IMR-90 (cell line): ENCODE measurements around the gene UBR4. TPM values are rescaled to one million over a fixed set of nuclear protein-coding genes. Genes with fewer than 3 reads are reported as not detected.

ENCODE experiments used
- ATAC-seq: fragments of 200-7000 bp; cut with Tn5 transposase; 2 replicates; pipeline ENCODE4 v1.9.1; 2020; ENCODE audit warnings: low read depth, mild to moderate bottlenecking, moderate library complexity
- BruUV-seq: library from RNA; stranded (reverse); fragments of 400-500 nt; replicated peaks from 2 replicates; lab custom pipeline; 2021; lab: Mats Ljungman, UMichigan
- CTCF ChIA-PET: fragments of 300-600 bp; formaldehyde crosslinking; extraction: SDS; loops from one replicate; lab custom pipeline; 2021; ENCODE audit warnings: antibody characterized with exemption; lab: Yijun Ruan, JAX
- POLR2A ChIA-PET: fragments of 300-600 bp; sonication (Branson Sonifier 250); formaldehyde crosslinking; loops from one replicate; lab custom pipeline; 2022; ENCODE audit warnings: antibody characterized with exemption; ENCODE audit not compliant: unreplicated experiment; lab: Charles Lee
- DNase-seq: peaks from one replicate; pipeline ENCODE4 v3.0.0; 2013
- H2AFZ ChIP-seq: replicated peaks from 2 replicates; pipeline ENCODE3; 2013; ENCODE audit warnings: low read length, mild to moderate bottlenecking; ENCODE audit not compliant: poor library complexity
- H2AK5ac ChIP-seq: 2 replicates; pipeline ENCODE4 v1.6.1; 2013; ENCODE audit warnings: low read depth, low read length, inconsistent platforms
- H2AK9ac ChIP-seq: replicated peaks from 2 replicates; pipeline ENCODE3; 2013; ENCODE audit warnings: mild to moderate bottlenecking, low read depth, low read length, moderate library complexity; ENCODE audit not compliant: poor library complexity
- H2BK120ac ChIP-seq: 2 replicates; pipeline ENCODE4 v1.6.1; 2013; ENCODE audit warnings: low read depth, low read length, inconsistent platforms
- H2BK15ac ChIP-seq: 3 replicates; pipeline ENCODE4 v1.6.1; 2013; ENCODE audit warnings: low read depth, low read length, inconsistent platforms
- H2BK20ac ChIP-seq: 2 replicates; pipeline ENCODE4 v1.6.1; 2013; ENCODE audit warnings: low read depth, mild to moderate bottlenecking, inconsistent platforms, low read length, moderate library complexity
- H2BK5ac ChIP-seq: 2 replicates; pipeline ENCODE4 v1.6.1; 2013; ENCODE audit warnings: mild to moderate bottlenecking, low read depth, low read length, inconsistent platforms; ENCODE audit not compliant: poor library complexity, severe bottlenecking
- H3K14ac ChIP-seq: replicated peaks from 2 replicates; pipeline ENCODE4 v1.6.1; 2013; ENCODE audit warnings: low read depth, low read length, inconsistent platforms
- H3K18ac ChIP-seq: 2 replicates; pipeline ENCODE4 v1.6.1; 2013; ENCODE audit warnings: low read depth, low read length, control low read depth
- H3K23ac ChIP-seq: 2 replicates; pipeline ENCODE4 v1.6.1; 2013; ENCODE audit warnings: low read depth, low read length, inconsistent platforms
- H3K27ac ChIP-seq: 2 replicates; pipeline ENCODE4 v1.5.1; 2013; ENCODE audit warnings: mild to moderate bottlenecking, control low read depth, low read length; ENCODE audit not compliant: insufficient read depth
- H3K27me3 ChIP-seq: 2 replicates; pipeline ENCODE4 v1.6.1; 2013; ENCODE audit warnings: low read length; ENCODE audit not compliant: control insufficient read depth, insufficient read depth
- H3K36me3 ChIP-seq: 2 replicates; pipeline ENCODE4 v1.6.1; 2013; ENCODE audit warnings: low read length, mixed read lengths; ENCODE audit not compliant: control insufficient read depth, insufficient read depth
- H3K4ac ChIP-seq: 2 replicates; pipeline ENCODE4 v1.6.1; 2013; ENCODE audit warnings: low read depth, low read length, inconsistent platforms
- H3K4me1 ChIP-seq: 2 replicates; pipeline ENCODE4 v1.6.1; 2013; ENCODE audit warnings: low read length, mixed read lengths; ENCODE audit not compliant: control insufficient read depth, insufficient read depth
- H3K4me2 ChIP-seq: 2 replicates; pipeline ENCODE4 v1.6.1; 2013; ENCODE audit warnings: low read depth, mild to moderate bottlenecking, control low read depth, low read length, moderate library complexity
- H3K4me3 ChIP-seq: 2 replicates; pipeline ENCODE4 v1.5.1; 2013; ENCODE audit warnings: low read depth, mild to moderate bottlenecking, control low read depth, low read length, moderate library complexity; ENCODE audit not compliant: insufficient read depth
- H3K56ac ChIP-seq: 2 replicates; pipeline ENCODE4 v1.6.1; 2013; ENCODE audit warnings: low read length, inconsistent platforms; ENCODE audit not compliant: insufficient read depth; ENCODE audit errors: extremely low read depth
- H3K79me1 ChIP-seq, 2 experiments: 2 replicates each; pipeline ENCODE4 v1.6.1; 2013; ENCODE audit warnings: low read length in 2 of 2, inconsistent platforms in 1 of 2, low read depth in 1 of 2
- H3K9ac ChIP-seq: 2 replicates; pipeline ENCODE4 v1.6.1; 2013; ENCODE audit warnings: low read depth, low read length, control low read depth
- H3K9me1 ChIP-seq: 2 replicates; pipeline ENCODE4 v1.6.1; 2013; ENCODE audit warnings: low read length, inconsistent platforms; ENCODE audit not compliant: insufficient read depth
- H3K9me3 ChIP-seq: 2 replicates; pipeline ENCODE4 v1.6.1; 2013; ENCODE audit warnings: low read length; ENCODE audit not compliant: control insufficient read depth, insufficient read depth
- H4K20me1 ChIP-seq: 2 replicates; pipeline ENCODE4 v1.6.1; 2013; ENCODE audit warnings: low read length, inconsistent platforms; ENCODE audit not compliant: insufficient read depth
- H4K5ac ChIP-seq: 2 replicates; pipeline ENCODE4 v1.6.1; 2013; ENCODE audit warnings: mild to moderate bottlenecking, low read depth, low read length, control low read depth
- H4K8ac ChIP-seq, 2 experiments: 2 replicates each; pipeline ENCODE4 v1.6.1; 2013; ENCODE audit warnings: low read depth in 2 of 2, low read length in 2 of 2, control low read depth in 1 of 2, inconsistent platforms in 1 of 2
- H4K91ac ChIP-seq: 2 replicates; pipeline ENCODE4 v1.6.1; 2013; ENCODE audit warnings: low read depth, low read length, inconsistent platforms; ENCODE audit not compliant: insufficient read depth
- BHLHE40 ChIP-seq: fragments of 150-350 bp; IDR thresholded peaks from 2 replicates; pipeline ENCODE4 v1.6.1; 2016; ENCODE audit warnings: mild to moderate bottlenecking, low read depth, low read length
- CEBPB ChIP-seq: IDR thresholded peaks from 2 replicates; pipeline ENCODE4 v1.6.1; 2012; ENCODE audit warnings: low read depth, low read length, improper control_type of control experiment
- CHD1 ChIP-seq: IDR thresholded peaks from 2 replicates; pipeline ENCODE4 v1.6.1; 2012; ENCODE audit warnings: low read depth, low read length, improper control_type of control experiment
- CTCF ChIP-seq: conservative IDR thresholded peaks from 2 replicates; pipeline ENCODE4 v1.5.1; 2012; ENCODE audit warnings: mild to moderate bottlenecking, low read depth, low read length, improper control_type of control experiment
- FOS ChIP-seq: fragments of 150-350 bp; IDR thresholded peaks from 2 replicates; pipeline ENCODE4 v1.6.1; 2016; ENCODE audit warnings: low read depth, low read length
- MAFK ChIP-seq: IDR thresholded peaks from 2 replicates; pipeline ENCODE4 v1.6.1; 2012; ENCODE audit warnings: low read depth, low read length, improper control_type of control experiment
- MAZ ChIP-seq: IDR thresholded peaks from 2 replicates; pipeline ENCODE4 v1.6.1; 2012; ENCODE audit warnings: low read depth, mild to moderate bottlenecking, low read length, improper control_type of control experiment, moderate library complexity, borderline replicate concordance
- MXI1 ChIP-seq: IDR thresholded peaks from 2 replicates; pipeline ENCODE4 v1.6.1; 2012; ENCODE audit warnings: low read depth, mild to moderate bottlenecking, low read length, moderate library complexity, borderline replicate concordance
- NFE2L2 ChIP-seq: fragments of 150-350 bp; IDR thresholded peaks from 2 replicates; pipeline ENCODE4 v1.6.1; 2016; ENCODE audit warnings: low read depth, mild to moderate bottlenecking, low read length
- POLR2A ChIP-seq: IDR thresholded peaks from 2 replicates; pipeline ENCODE4 v1.6.1; 2012; ENCODE audit warnings: mild to moderate bottlenecking, low read depth, low read length
- RAD21 ChIP-seq: IDR thresholded peaks from 2 replicates; pipeline ENCODE4 v1.6.1; 2012; ENCODE audit warnings: low read length, improper control_type of control experiment
- RCOR1 ChIP-seq: IDR thresholded peaks from 2 replicates; pipeline ENCODE4 v1.6.1; 2012; ENCODE audit warnings: mild to moderate bottlenecking, low read length, improper control_type of control experiment; ENCODE audit not compliant: insufficient replicate concordance
- RFX5 ChIP-seq: IDR thresholded peaks from 2 replicates; pipeline ENCODE4 v1.8.0; 2012; ENCODE audit warnings: low read depth, mild to moderate bottlenecking, low read length, moderate library complexity
- SMC3 ChIP-seq: fragments of 150-350 bp; IDR thresholded peaks from 2 replicates; pipeline ENCODE4 v1.6.1; 2016; ENCODE audit warnings: low read depth, mild to moderate bottlenecking, antibody characterized with exemption, low read length, moderate library complexity
- WGBS, 2 experiments: methylation state at CpG; one replicate each; pipeline versions ENCODE4 v1.1.5 to v1.1.7; 2013; ENCODE audit warnings: missing lambda C conversion rate in 2 of 2; ENCODE audit not compliant: insufficient read length in 1 of 2; ENCODE audit errors: extremely low coverage in 2 of 2; 5-methylcytosine and 5-hydroxymethylcytosine counted together
- dilution Hi-C: fragments of 300-500 bp; cut with HindIII; formaldehyde crosslinking; loops from one replicate; pipeline ENCODE4 v1.14.3; 2018; ENCODE audit warnings: low sequenced_read_pairs; ENCODE audit not compliant: unreplicated experiment
- in situ Hi-C: fragments of 300-500 bp; cut with MboI; formaldehyde crosslinking; loops from 3 replicates; pipeline ENCODE4 v1.14.3; 2019; ENCODE audit warnings: low sequenced_read_pairs, inconsistent platforms, mixed read lengths
- intact Hi-C: fragments of 100-400 bp; cut with micrococcal nuclease; formaldehyde crosslinking; loops from 2 replicates; pipeline ENCODE4 v1.10.0; 2022
- polyA plus RNA-seq, 3 experiments: library from polyadenylated mRNA; depleted of rRNA; stranded (reverse); fragments of >200 nt; gene quantifications; 2 replicates each; pipeline ENCODE4 v1.2.3, GENCODE V29; 2012; ENCODE audit warnings: low replicate concordance in 1 of 3
- total RNA-seq: library from RNA; depleted of rRNA; stranded (reverse); fragments of >200 nt; gene quantifications from 2 replicates; pipeline ENCODE4 v1.2.3, GENCODE V29; 2012
- TF ChIP-seq, protein P1 (sequence below): fragments of 150-350 bp; IDR thresholded peaks from 2 replicates; pipeline ENCODE4 v1.6.1; 2017; ENCODE audit warnings: mild to moderate bottlenecking, antibody characterized with exemption, low read length, low read depth
- TF ChIP-seq, protein P2 (sequence below): fragments of 150-350 bp; IDR thresholded peaks from 2 replicates; pipeline ENCODE4 v1.6.1; 2016; ENCODE audit warnings: low read depth, mild to moderate bottlenecking, low read length, moderate library complexity, borderline replicate concordance

UBR4 gene
- total and polyA plus RNA-seq, 2 of the 4 experiments (the other 2 are of a cell fraction): 87.8 to 121 TPM

DNA sequence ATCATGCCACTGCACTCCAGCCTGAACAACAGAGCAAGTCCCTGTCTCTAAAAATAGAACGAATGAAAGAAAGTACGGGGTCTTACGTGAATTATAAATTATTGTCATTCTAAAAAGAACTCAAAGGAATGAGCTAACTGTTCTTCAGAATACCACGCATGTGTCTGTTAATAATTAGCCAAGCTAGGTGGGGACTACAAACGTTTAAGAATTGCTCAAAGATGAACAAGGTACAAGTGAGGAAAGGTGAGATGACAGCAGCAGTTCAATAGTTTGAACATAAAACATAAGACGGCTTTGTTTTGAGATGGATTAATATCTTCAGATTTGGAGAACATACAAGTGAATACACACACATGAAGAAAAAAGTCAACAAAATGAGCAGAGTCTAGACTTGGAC, 79.6 kb downstream of the UBR4 start:
- Histone ChIP-seq H3K14ac (no peak overlapping the region), H3K4me1 (no peaks in the 10 kb centered on the region), H3K9me1 (no peaks in the 10 kb centered on the region), H3K23ac (no peak overlapping the region), H3K9ac (no peak overlapping the region), H2BK5ac (no peak overlapping the region), H4K8ac (no peak overlapping the region), H4K5ac (no peak overlapping the region), H3K4me2 (no peak overlapping the region), H3K18ac (no peak overlapping the region), H2BK120ac (no peak overlapping the region), H4K91ac (no peak overlapping the region), H2BK20ac (no peak overlapping the region), H3K56ac (no peak overlapping the region), H3K27me3 (no peaks in the 10 kb centered on the region), H2AFZ (no peak overlapping the region), H3K27ac (no peak overlapping the region), H2AK5ac (no peak overlapping the region), H2AK9ac (no peak overlapping the region), H3K79me1 (peaks cover 23 to 41% of the 10 kb centered on the region in 2 experiments), H4K20me1 (0 out of 2 replicates have a peak, but pooled peaks cover 8% of the 10 kb centered on the region), H3K4ac (no peak overlapping the region), H3K4me3 (no peak overlapping the region), H3K36me3 (peaks cover 66% of the 10 kb centered on the region), H3K9me3 (peaks cover 4% of the 10 kb centered on the region; the same call in 1 of the 2 replicates), H2BK15ac (no peak overlapping the region)
- TF ChIP-seq RCOR1 (no peak), CTCF (no peak), SMC3 (no peak), MAFK (no peak), RFX5 (no peak), RAD21 (no peak), BHLHE40 (no peak), FOS (no peak), MXI1 (no peak), CHD1 (no peak), MAZ (no peak), NFE2L2 (no peak), POLR2A (no peak), CEBPB (no peak)
- TF ChIP-seq, protein P1, sequence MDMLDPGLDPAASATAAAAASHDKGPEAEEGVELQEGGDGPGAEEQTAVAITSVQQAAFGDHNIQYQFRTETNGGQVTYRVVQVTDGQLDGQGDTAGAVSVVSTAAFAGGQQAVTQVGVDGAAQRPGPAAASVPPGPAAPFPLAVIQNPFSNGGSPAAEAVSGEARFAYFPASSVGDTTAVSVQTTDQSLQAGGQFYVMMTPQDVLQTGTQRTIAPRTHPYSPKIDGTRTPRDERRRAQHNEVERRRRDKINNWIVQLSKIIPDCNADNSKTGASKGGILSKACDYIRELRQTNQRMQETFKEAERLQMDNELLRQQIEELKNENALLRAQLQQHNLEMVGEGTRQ: no peak
- TF ChIP-seq, protein P2, sequence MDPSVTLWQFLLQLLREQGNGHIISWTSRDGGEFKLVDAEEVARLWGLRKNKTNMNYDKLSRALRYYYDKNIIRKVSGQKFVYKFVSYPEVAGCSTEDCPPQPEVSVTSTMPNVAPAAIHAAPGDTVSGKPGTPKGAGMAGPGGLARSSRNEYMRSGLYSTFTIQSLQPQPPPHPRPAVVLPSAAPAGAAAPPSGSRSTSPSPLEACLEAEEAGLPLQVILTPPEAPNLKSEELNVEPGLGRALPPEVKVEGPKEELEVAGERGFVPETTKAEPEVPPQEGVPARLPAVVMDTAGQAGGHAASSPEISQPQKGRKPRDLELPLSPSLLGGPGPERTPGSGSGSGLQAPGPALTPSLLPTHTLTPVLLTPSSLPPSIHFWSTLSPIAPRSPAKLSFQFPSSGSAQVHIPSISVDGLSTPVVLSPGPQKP: no peak
- dilution Hi-C loops (no loop called here), intact Hi-C loops (loop anchor here (10.0 kb wide), 1 partner anchor 54 kb away; no protein-coding TSS in a partner anchor), in situ Hi-C loops (no loop called here)
- ATAC-seq: no peak
- ChIA-PET POLR2A (no interaction called here), CTCF (interaction anchor here (1.6 kb wide), 1 partner anchor 32 kb away, joined by 3 read pairs; no protein-coding TSS in a partner anchor)
- no peak for DNase-seq
- 100% methylated on average over 1 of the region's 6 CpGs; no CpG with 5 or more reads in 1 of the 2 experiments for WGBS, 2 experiments
- BruUV-seq: no TSS peak
